ENCODE results near the gene SOWAHC. TPM values are rescaled to one million over a fixed set of nuclear protein-coding genes. Genes with fewer than 3 reads are reported as not detected.
"Not testable (repeated sequence)": the region's sequence is repeated elsewhere in the genome, so short reads cannot be mapped to it uniquely, and the experiment has no call there.

Gene SOWAHC
- total RNA-seq, 1 experiment from 2014 or later, result 20.1 TPM

DNA sequence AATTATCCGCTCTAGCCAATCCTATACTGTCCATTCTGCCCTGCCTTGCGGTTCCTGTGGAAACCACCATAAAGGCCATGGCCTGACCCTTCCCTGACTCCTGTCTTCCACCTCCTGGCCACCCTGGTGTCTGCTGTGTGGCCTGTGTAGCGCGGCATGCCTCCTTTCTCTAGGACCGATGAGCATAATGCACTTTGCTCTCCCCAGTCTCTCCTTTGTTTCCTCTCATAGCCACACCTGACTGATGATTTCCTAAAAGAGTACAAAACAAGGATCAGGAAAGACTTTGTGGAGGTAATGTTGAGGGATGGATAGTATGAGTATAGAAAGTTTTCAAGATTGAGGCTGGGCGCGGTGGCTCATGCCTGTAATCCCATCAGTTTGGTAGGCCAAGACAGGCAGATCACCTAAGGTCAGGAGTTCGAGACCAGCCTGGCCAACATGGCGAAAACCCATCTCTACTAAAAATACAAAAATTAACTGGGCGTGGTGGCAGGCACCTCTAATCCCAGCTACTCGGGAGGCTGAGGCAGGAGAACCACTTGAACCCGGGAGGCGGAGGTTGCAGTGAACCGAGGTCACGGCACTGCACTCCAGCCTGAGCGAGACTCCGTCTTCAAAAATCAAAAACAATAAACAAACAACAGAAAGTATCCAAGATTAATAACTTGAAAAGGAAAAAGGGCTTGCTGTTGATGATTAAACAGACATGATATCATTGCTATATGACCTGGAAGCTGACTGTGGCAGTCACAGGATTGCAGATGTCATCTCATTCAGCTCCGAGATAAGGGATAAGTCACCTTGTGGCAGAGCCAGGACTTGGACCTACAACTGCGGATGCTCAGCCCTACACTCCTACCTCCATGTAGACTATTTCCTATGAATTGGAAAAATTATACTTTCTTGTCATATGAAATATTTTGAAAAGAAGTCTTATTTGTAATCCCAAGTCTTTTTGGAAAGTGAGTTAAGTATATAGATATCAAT is 16.6 kb downstream of the SOWAHC start:
- no peaks in the 10 kb centered on the region for H3K27me3 ChIP-seq (ENCODE audit: control insufficient read depth, insufficient read depth, low read length)
- no peak for DNase-seq
- H3K4me3 ChIP-seq (ENCODE audit: insufficient read depth, low read depth, low read length), result no peak overlapping the region
- no peaks in the 10 kb centered on the region for H3K36me3 ChIP-seq (replicated peaks; ENCODE audit: control insufficient read depth, insufficient read depth, low read length)

DNA sequence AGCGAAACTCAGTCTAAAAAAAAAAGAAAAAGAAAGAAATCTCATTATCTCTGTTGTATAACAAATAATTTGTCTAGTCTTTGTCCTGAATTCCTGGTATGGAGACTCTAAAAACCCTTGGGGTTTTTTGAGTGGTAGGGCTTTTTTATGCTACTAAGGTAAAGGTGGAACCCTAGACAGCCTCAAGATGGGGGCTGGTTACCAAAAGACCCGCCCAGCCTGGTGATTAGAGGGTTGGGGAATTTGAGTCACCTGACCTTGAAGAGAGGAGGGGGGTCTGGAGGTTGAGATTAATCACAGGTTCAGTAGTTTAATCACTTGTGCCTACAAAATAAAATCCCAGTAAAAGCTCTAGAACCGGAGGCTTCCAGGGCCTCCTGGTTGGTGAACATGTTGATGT is 17.6 kb downstream of the SOWAHC start:
- DNase-seq, result no peak
- Histone ChIP-seq H3K36me3 (replicated peaks; ENCODE audit: control insufficient read depth, insufficient read depth, low read length) (no peaks in the 10 kb centered on the region), H3K4me3 (ENCODE audit: insufficient read depth, low read depth, low read length) (no peak overlapping the region), H3K27me3 (ENCODE audit: control insufficient read depth, insufficient read depth, low read length) (no peaks in the 10 kb centered on the region)

DNA sequence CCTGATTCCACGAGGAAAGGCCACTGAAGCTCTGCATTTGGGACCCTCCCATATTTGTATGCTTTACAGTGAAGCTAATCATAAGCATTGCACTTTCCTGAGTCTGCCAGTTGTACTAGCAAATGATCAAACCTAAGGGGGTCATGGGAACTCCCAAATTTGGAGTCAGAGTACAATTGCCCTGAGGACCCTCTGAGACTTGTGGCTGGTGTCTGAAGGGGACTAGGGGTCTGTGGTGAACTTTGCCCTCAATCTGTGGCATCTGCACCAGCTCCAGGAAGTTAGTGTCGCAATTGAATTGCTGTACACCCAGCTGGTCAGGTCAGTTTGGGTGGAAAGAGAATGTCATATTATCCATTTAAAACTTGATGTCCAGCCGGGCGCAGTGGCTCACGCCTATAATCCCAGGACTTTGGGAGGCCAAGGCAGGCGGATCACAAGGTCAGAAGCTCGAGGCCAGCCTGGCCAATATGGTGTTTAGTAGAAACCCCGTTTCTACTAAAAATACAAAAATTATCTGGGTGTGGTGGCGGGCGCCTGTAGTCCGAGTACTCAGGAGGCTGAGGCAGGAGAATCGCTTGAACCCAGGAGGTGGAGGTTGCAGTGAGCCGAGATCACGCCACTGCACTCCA is 18.1 kb downstream of the SOWAHC start:
- Histone ChIP-seq H3K36me3 (replicated peaks; ENCODE audit: control insufficient read depth, insufficient read depth, low read length) (no peaks in the 10 kb centered on the region), H3K4me3 (ENCODE audit: insufficient read depth, low read depth, low read length) (no peak overlapping the region), H3K27me3 (ENCODE audit: control insufficient read depth, insufficient read depth, low read length) (no peaks in the 10 kb centered on the region)
- DNase-seq, result no peak

DNA sequence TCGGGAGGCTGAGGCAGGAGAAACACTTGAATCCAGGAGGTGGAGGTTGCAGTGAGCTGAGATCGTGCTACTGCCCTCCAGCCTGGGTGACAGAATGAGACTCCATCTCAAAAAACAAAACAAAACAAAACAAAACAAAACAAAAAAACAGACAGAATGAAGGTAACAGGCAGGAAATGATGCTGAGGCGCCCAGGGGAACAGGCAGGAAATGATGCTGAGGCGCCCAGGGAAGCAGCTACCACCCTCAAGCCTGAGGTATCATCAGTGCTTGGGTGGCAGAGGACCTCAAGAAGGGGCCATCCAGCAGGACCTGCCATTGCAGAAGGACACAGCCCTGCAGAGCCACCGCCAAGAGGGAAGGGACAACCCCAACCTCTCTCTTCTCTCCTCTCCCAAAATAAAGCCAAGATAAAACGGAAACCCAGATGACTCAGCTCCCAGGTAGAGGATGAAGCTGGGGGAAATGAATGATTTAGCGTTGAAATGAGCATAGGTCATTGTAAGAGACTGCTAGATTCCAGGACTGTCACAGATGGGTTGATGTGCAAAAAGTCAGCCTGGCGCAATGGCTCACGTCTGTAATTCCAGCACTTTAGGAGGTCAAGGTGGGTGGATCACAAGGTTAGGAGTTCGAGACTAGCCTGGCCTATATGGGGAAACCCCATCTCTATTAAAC is 19.3 kb downstream of the SOWAHC start:
- no peaks in the 10 kb centered on the region for H3K36me3 ChIP-seq (replicated peaks; ENCODE audit: control insufficient read depth, insufficient read depth, low read length)
- DNase-seq, result no peak
- no peaks in the 10 kb centered on the region for H3K27me3 ChIP-seq (ENCODE audit: control insufficient read depth, insufficient read depth, low read length)
- no peak overlapping the region for H3K4me3 ChIP-seq (ENCODE audit: insufficient read depth, low read depth, low read length)

DNA sequence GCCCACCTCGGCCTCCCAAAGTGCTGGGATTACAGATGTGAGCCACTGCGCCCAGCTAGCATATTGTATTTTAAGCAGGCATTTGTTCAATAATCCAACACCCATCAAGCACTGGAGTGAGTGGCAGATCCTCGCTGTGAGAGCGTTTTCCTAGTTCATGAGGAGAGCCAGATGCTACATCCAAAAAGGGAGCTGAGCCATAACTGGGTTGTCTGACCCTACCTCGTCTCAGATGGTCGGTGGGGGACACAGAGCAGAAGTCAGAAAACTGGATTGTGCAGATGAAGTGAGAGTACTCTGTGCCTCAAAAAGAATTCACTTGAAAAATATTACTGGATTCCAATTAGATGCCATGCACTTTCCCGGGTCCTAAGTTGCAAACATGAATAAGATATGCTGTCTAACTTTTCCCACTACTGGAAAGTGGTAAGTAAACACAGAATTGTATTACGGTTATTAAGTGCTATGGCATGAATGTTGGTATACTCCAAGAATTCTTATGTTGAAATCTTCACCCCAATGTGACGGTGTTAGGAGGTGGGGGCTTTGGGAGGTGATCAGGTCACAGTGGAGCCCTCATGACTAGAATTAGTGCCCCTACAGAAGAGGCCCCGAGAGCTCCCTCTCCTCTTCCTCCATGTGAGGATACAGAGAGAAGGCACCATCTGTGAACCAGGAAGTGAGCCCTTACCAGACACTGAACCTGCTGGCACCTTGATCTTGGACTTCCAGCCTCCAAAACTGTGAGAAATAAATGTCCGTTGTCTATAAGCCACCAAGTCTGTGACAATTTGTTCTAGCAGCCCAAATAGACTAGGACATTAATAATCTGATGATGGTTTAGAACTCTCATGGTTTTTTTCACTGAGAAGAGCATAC is 21.5 kb downstream of the SOWAHC start:
- DNase-seq, result no peak
- no peaks in the 10 kb centered on the region for H3K27me3 ChIP-seq (ENCODE audit: control insufficient read depth, insufficient read depth, low read length)
- H3K4me3 ChIP-seq (ENCODE audit: insufficient read depth, low read depth, low read length), result no peak overlapping the region
- H3K36me3 ChIP-seq (replicated peaks; ENCODE audit: control insufficient read depth, insufficient read depth, low read length), result no peaks in the 10 kb centered on the region

DNA sequence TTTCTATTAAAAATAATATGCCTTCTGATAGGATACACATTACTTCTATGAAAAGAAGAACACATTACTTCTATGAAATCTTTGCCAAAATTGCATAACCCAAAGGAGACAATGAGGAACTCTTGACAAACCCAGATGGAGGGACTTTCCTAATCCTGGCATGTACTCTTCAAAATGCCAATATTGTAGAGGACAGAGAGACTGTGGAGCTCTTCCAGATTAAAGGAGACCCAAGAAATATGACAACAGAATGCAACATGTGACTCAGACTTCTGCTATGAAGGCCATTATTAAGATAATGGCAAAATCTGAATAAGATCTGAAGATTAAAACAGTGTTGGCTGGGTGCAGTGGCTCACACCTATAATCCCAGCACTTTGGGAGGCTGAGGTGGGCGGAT is 22.2 kb downstream of the SOWAHC start:
- DNase-seq, result no peak
- H3K27me3 ChIP-seq (ENCODE audit: control insufficient read depth, insufficient read depth, low read length), result no peaks in the 10 kb centered on the region
- no peaks in the 10 kb centered on the region for H3K36me3 ChIP-seq (replicated peaks; ENCODE audit: control insufficient read depth, insufficient read depth, low read length)
- H3K4me3 ChIP-seq (ENCODE audit: insufficient read depth, low read depth, low read length), result no peak overlapping the region

DNA sequence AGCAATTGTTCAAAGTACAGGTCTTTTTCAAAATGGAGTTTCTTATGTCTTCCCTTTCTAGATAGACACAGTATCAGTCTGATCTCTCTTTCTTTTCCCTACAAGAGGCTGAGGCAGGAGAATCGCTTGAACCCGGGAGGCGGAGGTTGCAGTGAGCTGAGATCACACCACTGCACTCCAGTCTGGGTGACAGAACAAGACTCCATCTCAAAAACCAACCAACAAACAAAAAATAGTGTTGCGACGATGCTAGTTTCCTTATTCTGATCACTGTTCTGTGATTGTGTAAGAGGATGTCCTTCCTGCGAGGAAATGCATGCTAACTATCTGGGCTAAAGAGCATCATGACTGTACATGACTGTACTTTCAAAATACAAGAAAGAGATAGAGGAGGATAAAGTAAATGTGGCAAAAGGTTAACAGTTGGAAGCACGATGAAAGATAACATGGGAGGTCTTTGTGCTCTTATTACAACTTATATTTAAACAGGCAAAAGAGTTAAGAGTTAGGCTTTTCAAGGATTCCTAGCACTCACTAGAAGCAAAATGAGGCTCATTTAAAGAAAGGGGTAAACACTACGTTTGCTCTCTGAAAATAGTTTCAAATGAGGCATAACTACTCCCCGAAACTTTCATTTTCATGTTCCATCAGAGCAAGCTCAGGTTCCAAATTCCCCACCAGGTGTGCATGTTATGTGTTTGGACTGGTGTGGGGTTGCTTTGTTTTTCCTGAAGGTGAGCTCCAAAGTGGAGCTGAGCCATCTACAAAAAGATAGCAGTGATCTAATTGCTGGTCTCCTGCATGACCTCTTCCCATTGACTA is 23.8 kb downstream of the SOWAHC start:
- H3K27me3 ChIP-seq (ENCODE audit: control insufficient read depth, insufficient read depth, low read length), result no peaks in the 10 kb centered on the region
- no peaks in the 10 kb centered on the region for H3K36me3 ChIP-seq (replicated peaks; ENCODE audit: control insufficient read depth, insufficient read depth, low read length)
- no peak overlapping the region for H3K4me3 ChIP-seq (ENCODE audit: insufficient read depth, low read depth, low read length)
- DNase-seq, result no peak

DNA sequence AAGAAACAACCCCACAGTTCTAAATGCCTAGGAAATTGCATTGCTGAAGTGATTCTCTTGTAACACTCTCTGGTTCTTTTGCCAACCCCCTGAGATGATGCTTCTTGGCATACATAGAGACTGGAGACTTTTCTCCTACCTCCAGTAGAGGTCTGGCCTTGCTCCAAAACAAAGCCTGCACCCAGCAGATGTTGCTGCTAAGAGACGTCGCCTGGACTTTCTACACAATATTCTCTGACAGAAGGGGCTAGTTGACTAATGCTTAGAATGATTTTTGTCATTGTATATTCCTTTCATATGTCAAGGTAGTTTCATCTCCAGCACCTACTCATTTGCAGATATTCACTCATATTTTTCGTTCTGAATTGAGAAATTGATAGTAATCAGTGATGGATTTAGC is 24.6 kb downstream of the SOWAHC start:
- no peak overlapping the region for H3K4me3 ChIP-seq (ENCODE audit: insufficient read depth, low read depth, low read length)
- no peaks in the 10 kb centered on the region for H3K36me3 ChIP-seq (replicated peaks; ENCODE audit: control insufficient read depth, insufficient read depth, low read length)
- no peaks in the 10 kb centered on the region for H3K27me3 ChIP-seq (ENCODE audit: control insufficient read depth, insufficient read depth, low read length)
- no peak for DNase-seq

DNA sequence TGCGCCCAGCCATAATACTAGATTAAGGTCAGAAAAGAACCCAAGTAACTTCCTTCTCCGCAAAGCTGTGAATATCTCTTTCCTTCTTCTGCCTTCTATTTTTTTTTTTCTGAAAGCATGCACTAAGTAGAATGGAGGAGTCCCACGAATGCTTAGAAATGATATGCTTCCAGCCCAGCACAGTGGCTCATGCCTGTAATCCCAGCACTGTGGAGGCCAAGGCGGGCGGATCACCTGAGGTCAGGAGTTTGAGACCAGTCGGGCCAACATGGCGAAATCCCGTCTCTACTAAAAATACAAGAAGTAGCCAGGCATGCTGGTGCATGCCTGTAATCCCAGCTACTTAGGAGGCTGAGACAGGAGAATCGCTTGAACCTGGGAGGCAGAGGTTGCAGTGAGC is 25.8 kb downstream of the SOWAHC start:
- not testable (repeated sequence) for H3K36me3 ChIP-seq (replicated peaks; ENCODE audit: control insufficient read depth, insufficient read depth, low read length); H3K27me3 ChIP-seq (ENCODE audit: control insufficient read depth, insufficient read depth, low read length); H3K4me3 ChIP-seq (ENCODE audit: insufficient read depth, low read depth, low read length)

DNA sequence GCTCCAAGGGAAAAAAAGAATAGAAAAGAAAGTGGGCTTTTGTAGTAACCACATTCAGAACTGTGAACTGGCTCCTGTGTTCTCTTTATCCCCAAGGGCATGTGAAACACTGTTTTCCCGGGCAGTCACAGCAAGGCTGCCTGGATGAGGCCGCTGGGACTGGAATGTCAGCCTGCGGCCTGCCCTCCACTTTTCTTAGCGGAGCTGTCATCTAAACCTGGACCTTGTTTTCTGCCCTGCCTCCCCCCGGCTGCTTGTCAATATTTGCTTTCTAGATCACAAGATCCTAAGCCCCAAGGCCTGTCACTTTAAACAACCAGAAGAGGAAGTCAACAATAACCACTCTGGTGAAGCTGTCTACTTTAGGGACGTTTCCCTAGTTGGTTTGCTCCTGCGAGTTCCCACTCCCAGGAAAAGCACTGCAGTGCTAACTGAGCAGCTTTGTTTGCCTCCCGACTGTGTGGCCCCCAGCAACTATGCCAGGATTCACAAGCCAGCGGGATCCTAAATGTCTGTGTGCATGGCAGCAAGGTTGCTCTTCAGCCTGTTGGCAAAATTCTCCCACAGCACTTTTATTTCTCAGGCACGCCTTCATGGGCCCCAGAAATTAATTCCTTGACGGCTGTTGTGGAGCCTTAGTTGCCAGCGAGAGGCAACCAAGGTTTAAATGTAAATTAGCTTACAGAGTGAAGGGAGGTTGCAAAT is 30.6 kb downstream of the SOWAHC start:
- H3K4me3 ChIP-seq (ENCODE audit: insufficient read depth, low read depth, low read length), result no peak overlapping the region
- no peaks in the 10 kb centered on the region for H3K36me3 ChIP-seq (replicated peaks; ENCODE audit: control insufficient read depth, insufficient read depth, low read length)
- no peaks in the 10 kb centered on the region for H3K27me3 ChIP-seq (ENCODE audit: control insufficient read depth, insufficient read depth, low read length)
- DNase-seq, result no peak

More for the DNA sequence above, 25.8 kb downstream of the SOWAHC start:
- not testable (repeated sequence) for DNase-seq

DNA sequence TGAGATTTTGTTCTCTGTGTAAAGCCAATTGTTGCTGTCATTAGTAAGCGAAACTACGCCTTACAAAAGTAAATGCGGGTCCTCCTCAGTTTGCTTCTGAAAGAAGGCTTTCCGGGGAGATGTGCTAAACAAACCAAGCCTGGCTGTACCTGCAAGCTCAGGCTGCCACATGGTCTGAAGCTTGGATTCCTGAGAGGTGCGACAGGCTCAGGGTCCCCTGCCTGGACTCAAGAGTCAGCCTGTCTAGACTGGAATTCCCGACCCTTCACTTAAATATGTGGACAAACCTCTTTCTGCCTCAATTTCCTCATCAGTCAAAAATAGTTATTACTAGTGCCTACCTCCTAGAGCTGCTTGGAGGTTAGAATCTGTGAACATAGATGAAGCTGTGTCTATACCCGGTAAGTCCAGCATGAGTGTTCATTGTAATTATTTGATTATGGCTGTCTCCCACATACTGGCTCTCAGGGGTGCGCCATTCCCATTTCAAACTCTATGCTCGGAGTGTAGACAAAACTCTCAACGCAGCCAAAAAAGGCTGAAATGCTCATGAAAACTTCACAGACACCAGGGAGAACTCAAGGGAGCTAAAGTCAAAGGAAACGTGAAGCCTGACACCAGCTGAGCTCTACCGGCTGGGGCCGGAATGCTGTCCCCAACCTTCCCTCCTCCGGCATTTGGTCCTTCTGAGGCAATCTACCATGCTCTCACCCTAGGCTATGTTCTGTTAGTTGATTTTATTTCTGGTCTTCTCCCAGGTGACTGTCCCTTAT is 31.4 kb downstream of the SOWAHC start:
- no peaks in the 10 kb centered on the region for H3K27me3 ChIP-seq (ENCODE audit: control insufficient read depth, insufficient read depth, low read length)
- DNase-seq, result no peak
- H3K36me3 ChIP-seq (replicated peaks; ENCODE audit: control insufficient read depth, insufficient read depth, low read length), result no peaks in the 10 kb centered on the region
- H3K4me3 ChIP-seq (ENCODE audit: insufficient read depth, low read depth, low read length), result no peak overlapping the region

DNA sequence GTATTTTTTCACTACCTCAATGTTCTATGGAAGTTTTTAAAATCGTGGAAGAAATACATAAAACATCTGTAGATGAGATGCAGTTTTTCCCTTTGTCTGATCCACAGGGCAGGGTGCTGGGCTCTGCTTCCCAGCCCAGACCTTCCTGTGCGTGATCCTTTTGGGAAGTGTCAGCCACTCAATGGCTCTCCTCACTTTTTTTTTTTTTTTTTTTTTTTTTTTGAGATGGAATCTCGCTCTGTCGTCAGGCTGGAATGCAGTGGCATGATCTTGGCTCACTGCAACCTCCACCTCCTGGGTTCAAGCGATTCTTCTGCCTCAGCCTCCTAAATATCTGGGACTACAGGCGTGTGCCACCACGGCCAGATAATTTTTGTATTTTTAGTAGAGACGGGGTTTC is 32.8 kb downstream of the SOWAHC start:
- no peaks in the 10 kb centered on the region for H3K27me3 ChIP-seq (ENCODE audit: control insufficient read depth, insufficient read depth, low read length)
- no peak overlapping the region for H3K4me3 ChIP-seq (ENCODE audit: insufficient read depth, low read depth, low read length)
- DNase-seq, result no peak
- H3K36me3 ChIP-seq (replicated peaks; ENCODE audit: control insufficient read depth, insufficient read depth, low read length), result no peaks in the 10 kb centered on the region

Measured in H7 (cell line).